Activated CD8-positive, alpha-beta T cell treated with anti-CD3 and anti-CD28 coated beads, Interleukin-2, amount 10 ng/mL, durations not matched to agents 7 days and 5 days (primary cell): ENCODE results near the gene RB1. TPM values are rescaled to one million over a fixed set of nuclear protein-coding genes. Genes with fewer than 3 reads are reported as not detected.
"Not testable (repeated sequence)": the region's sequence is repeated elsewhere in the genome, so short reads cannot be mapped to it uniquely, and the experiment has no call there.

Experiments used
- ATAC-seq: fragments of 150-1000 bp; cut with Tn5 transposase; one replicate; pipeline ENCODE4 v1.10.0; 2021; ENCODE audit warnings: moderate library complexity
- CTCF ChIA-PET: fragments of 350-600 bp; sonication (Branson Sonifier 250); formaldehyde crosslinking; loops from one replicate; lab custom pipeline; 2021; ENCODE audit warnings: antibody characterized with exemption; lab: Charles Lee
- POLR2A ChIA-PET: fragments of 350-600 bp; sonication (Branson Sonifier 250); formaldehyde crosslinking; loops from one replicate; lab custom pipeline; 2021; ENCODE audit warnings: antibody characterized with exemption; lab: Charles Lee
- DNase-seq: peaks from one replicate; pipeline ENCODE4 v3.0.0-alpha.2; 2020
- H3K27ac Mint-ChIP-seq: one replicate; pipeline ENCODE4 v1.8.0; 2021; ENCODE audit warnings: mild to moderate bottlenecking, mixed read lengths
- H3K27me3 Mint-ChIP-seq: one replicate; pipeline ENCODE4 v1.8.0; 2021; ENCODE audit warnings: low read depth, mixed read lengths
- H3K36me3 Mint-ChIP-seq: one replicate; pipeline ENCODE4 v1.8.0; 2021; ENCODE audit warnings: low read depth, mixed read lengths
- H3K4me1 Mint-ChIP-seq: one replicate; pipeline ENCODE4 v1.8.0; 2021; ENCODE audit warnings: low read depth, mixed read lengths
- H3K4me3 Mint-ChIP-seq: one replicate; pipeline ENCODE4 v1.8.0; 2021; ENCODE audit warnings: mild to moderate bottlenecking, mixed read lengths
- H3K9me3 Mint-ChIP-seq: one replicate; pipeline ENCODE4 v1.8.0; 2022; ENCODE audit warnings: mixed read lengths; ENCODE audit not compliant: insufficient read depth
- total RNA-seq, 2 experiments: library from RNA; stranded (reverse); gene quantifications; one replicate each; pipeline ENCODE4 v1.2.3, GENCODE V29; 2021

The RB1 gene
- total RNA-seq, 2 experiments from 2014 or later: 61.7 to 64.6 TPM

- ChIA-PET CTCF (no interaction called here), POLR2A (no interaction called here)
- Mint-ChIP-seq H3K36me3 (peaks cover 80% of the 10 kb centered on the region), H3K27ac (no peak overlapping the region), H3K27me3 (no peaks in the 10 kb centered on the region), H3K4me1 (peaks cover 10% of the 10 kb centered on the region), H3K4me3 (no peak overlapping the region), H3K9me3 (peaks cover 42% of the 10 kb centered on the region)
- no peak for ATAC-seq
- no peak for DNase-seq
Observed at GRCh38 chr13:48349525-48349924, 46.0 kb downstream of the RB1 start.

DNA sequence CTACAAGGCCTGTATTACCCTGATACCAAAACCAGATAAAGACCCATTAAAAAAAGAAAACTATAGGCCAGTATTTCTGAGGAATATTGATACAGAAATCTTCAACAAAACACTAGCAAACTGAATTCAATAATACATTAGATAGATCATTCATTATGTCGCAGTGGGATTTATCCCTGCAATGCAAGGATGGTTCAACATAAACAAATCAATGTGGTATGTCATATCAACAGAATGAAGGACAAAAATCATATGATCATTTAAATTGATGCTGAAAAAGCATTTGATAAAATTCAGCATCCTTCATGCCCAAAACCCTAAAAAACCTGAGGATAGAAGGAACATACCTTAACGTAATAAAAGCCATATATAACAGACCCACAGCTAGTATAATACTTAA lies 50.0 kb downstream of the RB1 start:
- ChIA-PET POLR2A (no interaction called here), CTCF (no interaction called here)
- Mint-ChIP-seq H3K4me3 (no peak overlapping the region), H3K4me1 (no peaks in the 10 kb centered on the region), H3K9me3 (peaks cover 52% of the 10 kb centered on the region), H3K36me3 (peaks cover 72% of the 10 kb centered on the region), H3K27me3 (no peaks in the 10 kb centered on the region), H3K27ac (no peak overlapping the region)
- DNase-seq (no peak), ATAC-seq (no peak)

DNA sequence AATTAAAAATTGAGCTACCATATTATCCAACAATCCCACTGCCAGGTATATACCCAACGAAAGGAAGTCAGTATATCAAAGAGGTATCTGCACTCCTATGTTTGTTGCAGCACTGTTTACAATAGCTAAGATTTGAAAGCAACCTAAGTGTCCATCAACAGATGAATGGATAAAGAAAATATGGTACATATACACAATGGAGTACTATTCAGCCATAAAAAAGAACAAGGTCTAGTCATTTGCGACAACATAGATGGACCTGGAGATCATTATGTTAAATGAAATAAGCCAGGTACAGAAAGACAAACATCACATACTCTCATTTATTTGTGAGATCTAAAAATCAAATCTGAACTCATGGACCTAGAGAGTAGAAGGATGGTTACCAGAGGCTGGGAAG lies 52.0 kb downstream of the RB1 start:
- H3K4me3 Mint-ChIP-seq, DNase-seq, H3K27me3 Mint-ChIP-seq, H3K4me1 Mint-ChIP-seq, ATAC-seq, POLR2A ChIA-PET, CTCF ChIA-PET, H3K27ac Mint-ChIP-seq: not testable (repeated sequence)
- peaks cover 64% of the 10 kb centered on the region for H3K36me3 Mint-ChIP-seq
- H3K9me3 Mint-ChIP-seq: peaks cover 42% of the 10 kb centered on the region

DNA sequence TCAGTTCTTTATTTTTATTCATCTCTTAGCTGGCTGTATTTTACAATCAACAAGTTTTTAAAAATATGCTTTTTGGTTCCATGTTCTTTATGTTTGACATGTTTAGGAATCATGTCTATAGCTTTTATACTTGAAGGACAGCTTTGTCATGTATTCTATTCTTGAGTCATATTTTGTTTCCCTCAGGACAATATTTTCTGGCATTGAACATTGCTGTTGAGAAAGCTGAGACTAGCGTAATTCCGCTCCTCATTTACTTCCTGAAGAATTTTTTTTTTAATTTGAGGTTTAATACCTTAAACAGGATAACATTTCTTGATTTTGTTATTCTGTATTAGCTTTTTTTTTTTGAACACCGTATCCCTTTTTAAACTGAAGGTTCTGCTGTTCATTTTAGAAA lies 53.2 kb downstream of the RB1 start:
- H3K27me3 Mint-ChIP-seq: no peaks in the 10 kb centered on the region
- H3K4me3 Mint-ChIP-seq: no peak overlapping the region
- DNase-seq (no peak), ATAC-seq (no peak)
- H3K36me3 Mint-ChIP-seq: peaks cover 58% of the 10 kb centered on the region
- peaks cover 37% of the 10 kb centered on the region for H3K9me3 Mint-ChIP-seq
- POLR2A ChIA-PET: no interaction called here
- H3K27ac Mint-ChIP-seq: no peak overlapping the region
- H3K4me1 Mint-ChIP-seq: no peaks in the 10 kb centered on the region
- CTCF ChIA-PET: interaction anchor here (1.2 to 1.4 kb wide), 3 partner anchors 12 to 222 kb away, joined by 3 to 7 read pairs (median 4); no protein-coding TSS in a partner anchor

DNA sequence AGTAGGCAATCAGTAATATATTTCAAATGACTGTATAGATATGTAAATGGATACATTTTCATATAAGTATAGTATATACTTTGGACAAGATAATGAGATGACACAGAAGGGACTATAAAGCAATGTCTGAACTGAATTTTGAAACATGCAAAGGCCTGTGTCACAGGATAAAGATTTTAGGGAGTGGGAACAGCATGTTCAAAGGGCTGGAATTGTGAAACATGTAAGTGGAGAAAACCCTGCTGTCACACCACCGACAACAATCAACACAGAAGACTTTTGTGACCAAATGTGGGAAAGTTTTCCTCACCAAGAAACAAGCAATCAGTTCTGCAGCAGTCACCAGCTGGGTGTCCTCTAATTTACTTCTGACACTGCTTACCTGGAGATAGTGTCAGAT lies 66.4 kb downstream of the RB1 start:
- CTCF ChIA-PET: no interaction called here
- DNase-seq: no peak
- no peaks in the 10 kb centered on the region for H3K9me3 Mint-ChIP-seq
- H3K36me3 Mint-ChIP-seq: peaks cover 59% of the 10 kb centered on the region
- H3K27me3 Mint-ChIP-seq: no peaks in the 10 kb centered on the region
- no peak overlapping the region for H3K4me3 Mint-ChIP-seq
- POLR2A ChIA-PET: no interaction called here
- ATAC-seq: no peak
- H3K27ac Mint-ChIP-seq: no peak overlapping the region
- H3K4me1 Mint-ChIP-seq: no peaks in the 10 kb centered on the region

DNA sequence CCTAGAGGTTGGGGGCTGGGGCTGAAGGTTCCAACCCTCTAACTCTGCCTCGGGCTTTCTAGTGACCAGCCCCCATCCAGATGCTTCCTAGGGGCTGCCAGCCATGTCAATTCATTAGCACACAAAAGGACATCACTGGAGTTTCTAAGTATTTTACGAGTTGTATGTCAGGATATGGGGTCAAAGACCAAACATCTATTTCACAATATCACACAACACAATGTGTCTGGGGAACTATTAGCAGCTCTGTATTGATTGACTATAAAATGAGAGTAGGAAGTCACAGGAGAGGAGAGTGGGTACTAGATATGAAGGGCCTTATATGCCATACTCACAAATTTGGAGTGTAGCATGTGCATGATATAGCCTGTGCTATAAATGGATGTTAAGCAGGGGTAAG lies 67.3 kb downstream of the RB1 start:
- ChIA-PET POLR2A (no interaction called here), CTCF (no interaction called here)
- Mint-ChIP-seq H3K27me3 (no peaks in the 10 kb centered on the region), H3K27ac (no peak overlapping the region), H3K9me3 (no peaks in the 10 kb centered on the region), H3K4me1 (no peaks in the 10 kb centered on the region), H3K4me3 (no peak overlapping the region), H3K36me3 (peaks cover 57% of the 10 kb centered on the region)
- no peak for DNase-seq
- no peak for ATAC-seq

DNA sequence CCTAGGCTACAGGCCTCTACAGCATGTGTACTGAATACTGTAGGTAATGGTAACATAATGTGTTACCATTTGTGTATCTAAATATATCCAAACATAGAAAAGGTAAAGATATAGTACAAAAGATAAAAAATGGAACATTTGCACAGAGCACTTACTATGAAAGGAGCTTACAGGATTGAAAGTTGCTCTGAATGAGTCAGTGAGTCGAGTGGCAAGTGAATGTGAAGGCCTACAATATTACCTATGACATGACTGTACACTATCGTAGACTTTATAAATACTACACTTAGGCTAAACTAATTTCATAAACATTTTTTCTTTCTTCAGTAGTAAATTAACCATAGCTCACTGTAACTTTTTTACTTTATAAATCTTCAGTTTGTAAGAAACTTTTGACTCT lies 74.3 kb downstream of the RB1 start:
- ATAC-seq: no peak
- H3K4me3 Mint-ChIP-seq: no peak overlapping the region
- DNase-seq: no peak
- POLR2A ChIA-PET: no interaction called here
- no peaks in the 10 kb centered on the region for H3K9me3 Mint-ChIP-seq
- CTCF ChIA-PET: interaction anchor here (0.6 to 0.9 kb wide), 2 partner anchors 202 to 249 kb away, joined by 3 to 5 read pairs; no protein-coding TSS in a partner anchor
- H3K36me3 Mint-ChIP-seq: peaks cover 60% of the 10 kb centered on the region
- no peaks in the 10 kb centered on the region for H3K27me3 Mint-ChIP-seq
- no peak overlapping the region for H3K27ac Mint-ChIP-seq
- H3K4me1 Mint-ChIP-seq: no peaks in the 10 kb centered on the region

- Mint-ChIP-seq H3K4me3 (no peak overlapping the region), H3K27me3 (no peaks in the 10 kb centered on the region), H3K9me3 (no peaks in the 10 kb centered on the region), H3K36me3 (peaks cover 60% of the 10 kb centered on the region), H3K27ac (no peak overlapping the region), H3K4me1 (no peaks in the 10 kb centered on the region)
- ATAC-seq: no peak
- DNase-seq: no peak
- ChIA-PET CTCF (interaction anchor here (1.0 kb wide), 1 partner anchor 21 kb away, joined by 3 read pairs; no protein-coding TSS in a partner anchor), POLR2A (no interaction called here)
Observed at GRCh38 chr13:48380581-48380980, 77.0 kb downstream of the RB1 start.

- ATAC-seq (no peak), DNase-seq (no peak)
- H3K27me3 Mint-ChIP-seq: no peaks in the 10 kb centered on the region
- CTCF ChIA-PET: no interaction called here
- H3K36me3 Mint-ChIP-seq: peaks cover 65% of the 10 kb centered on the region
- POLR2A ChIA-PET: no interaction called here
- H3K4me3 Mint-ChIP-seq: no peak overlapping the region
- no peak overlapping the region for H3K27ac Mint-ChIP-seq
- H3K9me3 Mint-ChIP-seq: no peaks in the 10 kb centered on the region
- peaks cover 5% of the 10 kb centered on the region for H3K4me1 Mint-ChIP-seq
Observed at GRCh38 chr13:48383384-48383783, 79.8 kb downstream of the RB1 start.

GRCh38 chr13:48386816-48387215 lies 83.3 kb downstream of the RB1 start:
- H3K4me3 Mint-ChIP-seq: no peak overlapping the region
- ATAC-seq (no peak), DNase-seq (no peak)
- peaks cover 16% of the 10 kb centered on the region for H3K4me1 Mint-ChIP-seq
- no peaks in the 10 kb centered on the region for H3K9me3 Mint-ChIP-seq
- ChIA-PET CTCF (interaction anchor here (1.0 kb wide), 1 partner anchor 17 kb away, joined by 3 read pairs; no protein-coding TSS in a partner anchor), POLR2A (no interaction called here)
- no peak overlapping the region for H3K27ac Mint-ChIP-seq
- H3K27me3 Mint-ChIP-seq: no peaks in the 10 kb centered on the region
- peaks cover 63% of the 10 kb centered on the region for H3K36me3 Mint-ChIP-seq

DNA sequence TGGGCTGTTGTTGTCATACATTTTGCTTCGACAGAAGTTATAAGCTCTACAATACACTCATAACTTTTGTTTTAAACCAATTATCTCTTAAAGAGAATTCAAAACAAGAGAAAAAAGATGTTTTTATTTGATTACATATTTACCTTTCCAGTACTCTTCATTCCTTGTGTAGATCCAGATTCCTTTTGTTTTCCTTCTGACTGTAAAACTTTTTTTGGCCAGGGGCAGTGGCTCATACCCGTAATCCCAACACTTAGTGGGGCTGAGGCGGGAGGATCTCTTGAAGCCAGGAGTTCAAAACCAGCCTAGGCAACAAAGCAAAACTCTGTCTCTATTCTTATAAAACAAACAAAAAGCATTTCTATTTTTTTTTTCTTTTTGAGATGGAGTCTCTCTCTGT lies 87.7 kb downstream of the RB1 start:
- ChIA-PET CTCF (interaction anchor here (1.2 to 1.3 kb wide), 2 partner anchors 10 to 185 kb away, joined by 3 read pairs; no protein-coding TSS in a partner anchor), POLR2A (no interaction called here)
- Mint-ChIP-seq H3K27me3 (no peaks in the 10 kb centered on the region), H3K4me1 (peaks cover 16% of the 10 kb centered on the region), H3K27ac (no peak overlapping the region), H3K36me3 (peaks cover 77% of the 10 kb centered on the region), H3K9me3 (peaks cover 19% of the 10 kb centered on the region), H3K4me3 (no peak overlapping the region)
- DNase-seq (no peak), ATAC-seq (no peak)

- POLR2A ChIA-PET: no interaction called here
- CTCF ChIA-PET: no interaction called here
Observed at GRCh38 chr13:48393030-48393697, 89.6 kb downstream of the RB1 start.

More at GRCh38 chr13:48393030-48393697, 89.6 kb downstream of the RB1 start:
- DNase-seq (no peak), ATAC-seq (no peak)
- Mint-ChIP-seq H3K4me1 (peaks cover 17% of the 10 kb centered on the region), H3K9me3 (peaks cover 19% of the 10 kb centered on the region), H3K36me3 (peaks cover 78% of the 10 kb centered on the region), H3K27ac (no peak overlapping the region), H3K4me3 (no peak overlapping the region), H3K27me3 (no peaks in the 10 kb centered on the region)
